ENCODE measurements around the gene NTRK1. TPM values are rescaled to one million over a fixed set of nuclear protein-coding genes. Genes with fewer than 3 reads are reported as not detected.

NTRK1 gene
- total RNA-seq, 1 experiment from 2014 or later: not detected

DNA sequence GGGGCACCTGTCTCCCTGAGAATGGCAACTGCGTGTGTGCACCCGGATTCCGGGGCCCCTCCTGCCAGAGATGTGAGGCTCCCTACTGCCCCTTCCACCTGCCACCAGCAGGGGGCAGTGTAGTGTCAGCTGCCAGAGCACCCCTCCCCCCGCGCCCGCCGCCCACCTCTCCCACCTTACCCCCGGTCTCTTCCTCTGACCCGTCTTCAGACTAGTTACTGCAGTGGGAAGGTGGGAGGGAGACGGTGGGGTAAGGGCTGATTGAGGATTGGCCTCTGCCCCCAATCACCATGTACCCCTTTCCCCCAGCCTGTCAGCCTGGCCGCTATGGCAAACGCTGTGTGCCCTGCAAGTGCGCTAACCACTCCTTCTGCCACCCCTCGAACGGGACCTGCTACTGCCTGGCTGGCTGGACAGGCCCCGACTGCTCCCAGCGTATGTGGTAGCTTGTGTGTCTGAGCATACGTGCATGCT, 49.7 kb downstream of the NTRK1 start:
- ChIA-PET CTCF (no interaction called here), POLR2A (ENCODE audit: unreplicated experiment) (no interaction called here)
- H2AFZ ChIP-seq: no peak overlapping the region

DNA sequence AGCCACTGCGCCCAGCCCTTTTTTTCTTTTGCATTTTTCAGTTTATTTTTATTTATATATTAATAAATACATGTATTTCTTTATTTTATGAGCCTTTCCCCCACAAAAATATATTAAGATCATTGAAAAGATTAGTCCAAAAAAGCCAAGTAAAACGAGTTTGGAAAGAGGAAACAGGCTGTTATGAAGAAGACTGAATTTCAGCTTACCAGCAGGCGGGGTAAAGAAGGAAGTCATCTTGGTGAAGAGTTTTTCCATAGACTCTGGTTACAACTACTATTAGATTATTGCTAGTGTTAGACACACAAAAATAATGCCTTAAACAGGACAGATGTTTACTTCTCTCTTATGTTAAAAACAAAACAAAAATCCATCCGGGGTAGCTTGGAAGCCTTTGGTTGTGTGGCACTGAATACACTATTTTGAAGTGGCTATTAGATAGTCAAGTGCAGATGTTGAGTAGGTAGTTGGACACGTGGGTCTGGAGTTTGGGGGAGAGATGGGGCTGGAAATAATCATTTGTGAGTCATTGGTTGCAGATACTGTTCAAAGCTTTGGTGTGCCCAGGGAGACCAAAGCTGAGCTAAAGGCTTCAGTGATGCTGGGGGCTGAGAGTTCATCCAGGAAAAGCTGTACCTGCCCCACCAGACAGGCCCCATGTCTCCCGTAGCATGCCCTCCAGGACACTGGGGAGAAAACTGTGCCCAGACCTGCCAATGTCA, 51.1 kb downstream of the NTRK1 start:
- H3K4me1 ChIP-seq (replicated peaks; ENCODE audit: insufficient read depth): 0 out of 2 replicates have a peak, but pooled peaks cover 9% of the 10 kb centered on the region
- no peaks in the 10 kb centered on the region for H3K27me3 ChIP-seq (ENCODE audit: insufficient read depth, low read depth)
- H3K79me2 ChIP-seq (ENCODE audit: low read depth): no peaks in the 10 kb centered on the region
- H2AFZ ChIP-seq: no peak overlapping the region
- no peaks in the 10 kb centered on the region for H4K20me1 ChIP-seq (ENCODE audit: insufficient read depth)
- no peak overlapping the region for H3K4me3 ChIP-seq
- no peaks in the 10 kb centered on the region for H3F3A ChIP-seq (ENCODE audit: insufficient read depth, low read depth)
- no peak overlapping the region for H3K27ac ChIP-seq
- H3K9me2 ChIP-seq (ENCODE audit: insufficient read depth): no peaks in the 10 kb centered on the region
- no peak for DNase-seq
- intact Hi-C loops (cut with micrococcal nuclease; ENCODE audit: unreplicated experiment): no loop called here
- BruUV-seq (replicated peaks): no TSS peak
- H3K4me2 ChIP-seq: no peak overlapping the region
- POLR2A ChIA-PET (ENCODE audit: unreplicated experiment): no interaction called here
- H3K9me3 ChIP-seq (ENCODE audit: insufficient read depth, low read depth): no peaks in the 10 kb centered on the region
- CTCF ChIA-PET: interaction anchor here (0.6 kb wide), 1 partner anchor 278 kb away, joined by 3 read pairs; no protein-coding TSS in a partner anchor
- TF ChIP-seq EZH2 (IDR thresholded peaks at IDR 0.05; ENCODE audit: low read depth): no peak
- TF ChIP-seq, protein P1, sequence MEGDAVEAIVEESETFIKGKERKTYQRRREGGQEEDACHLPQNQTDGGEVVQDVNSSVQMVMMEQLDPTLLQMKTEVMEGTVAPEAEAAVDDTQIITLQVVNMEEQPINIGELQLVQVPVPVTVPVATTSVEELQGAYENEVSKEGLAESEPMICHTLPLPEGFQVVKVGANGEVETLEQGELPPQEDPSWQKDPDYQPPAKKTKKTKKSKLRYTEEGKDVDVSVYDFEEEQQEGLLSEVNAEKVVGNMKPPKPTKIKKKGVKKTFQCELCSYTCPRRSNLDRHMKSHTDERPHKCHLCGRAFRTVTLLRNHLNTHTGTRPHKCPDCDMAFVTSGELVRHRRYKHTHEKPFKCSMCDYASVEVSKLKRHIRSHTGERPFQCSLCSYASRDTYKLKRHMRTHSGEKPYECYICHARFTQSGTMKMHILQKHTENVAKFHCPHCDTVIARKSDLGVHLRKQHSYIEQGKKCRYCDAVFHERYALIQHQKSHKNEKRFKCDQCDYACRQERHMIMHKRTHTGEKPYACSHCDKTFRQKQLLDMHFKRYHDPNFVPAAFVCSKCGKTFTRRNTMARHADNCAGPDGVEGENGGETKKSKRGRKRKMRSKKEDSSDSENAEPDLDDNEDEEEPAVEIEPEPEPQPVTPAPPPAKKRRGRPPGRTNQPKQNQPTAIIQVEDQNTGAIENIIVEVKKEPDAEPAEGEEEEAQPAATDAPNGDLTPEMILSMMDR (conservative IDR thresholded peaks at IDR 0.05): no peak
- no peaks in the 10 kb centered on the region for H3K36me3 ChIP-seq (ENCODE audit: low read depth)

More for the DNA sequence above, 49.7 kb downstream of the NTRK1 start:
- no peaks in the 10 kb centered on the region for H3K79me2 ChIP-seq (ENCODE audit: low read depth)
- BruUV-seq (replicated peaks): no TSS peak
- H3K36me3 ChIP-seq (ENCODE audit: low read depth): no peaks in the 10 kb centered on the region
- no peaks in the 10 kb centered on the region for H3F3A ChIP-seq (ENCODE audit: insufficient read depth, low read depth)
- no peak overlapping the region for H3K4me2 ChIP-seq
- H3K9me2 ChIP-seq (ENCODE audit: insufficient read depth): no peaks in the 10 kb centered on the region
- no peak overlapping the region for H3K27ac ChIP-seq
- H3K27me3 ChIP-seq (ENCODE audit: insufficient read depth, low read depth): no peaks in the 10 kb centered on the region
- TF ChIP-seq, protein P1 (conservative IDR thresholded peaks at IDR 0.05): peak; percentile 87
- no peak for TF ChIP-seq EZH2 (IDR thresholded peaks at IDR 0.05; ENCODE audit: low read depth)
- H3K4me1 ChIP-seq (replicated peaks; ENCODE audit: insufficient read depth): 0 out of 2 replicates have a peak, but pooled peaks cover 10% of the 10 kb centered on the region
- no peaks in the 10 kb centered on the region for H3K9me3 ChIP-seq (ENCODE audit: insufficient read depth, low read depth)
- H4K20me1 ChIP-seq (ENCODE audit: insufficient read depth): no peaks in the 10 kb centered on the region
- intact Hi-C loops (cut with micrococcal nuclease; ENCODE audit: unreplicated experiment): no loop called here
- no peak for DNase-seq
- H3K4me3 ChIP-seq: no peak overlapping the region

DNA sequence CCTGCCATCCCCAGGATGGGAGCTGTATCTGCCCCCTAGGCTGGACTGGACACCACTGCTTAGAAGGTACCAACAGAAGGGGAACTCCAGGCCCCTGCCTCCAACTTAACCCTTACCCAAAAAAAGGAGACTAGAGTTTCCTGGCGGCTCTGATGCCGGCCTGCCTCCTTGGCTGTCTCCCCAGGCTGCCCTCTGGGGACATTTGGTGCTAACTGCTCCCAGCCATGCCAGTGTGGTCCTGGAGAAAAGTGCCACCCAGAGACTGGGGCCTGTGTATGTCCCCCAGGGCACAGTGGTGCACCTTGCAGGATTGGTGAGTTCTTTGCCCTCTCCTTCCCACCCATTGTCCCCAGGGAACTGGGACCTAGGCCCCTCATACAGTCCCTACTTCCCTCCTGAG, 51.6 kb downstream of the NTRK1 start:
- CTCF ChIA-PET: no interaction called here
- 0 out of 2 replicates have a peak, but pooled peaks cover 4% of the 10 kb centered on the region for H3K4me1 ChIP-seq (replicated peaks; ENCODE audit: insufficient read depth)
- intact Hi-C loops (cut with micrococcal nuclease; ENCODE audit: unreplicated experiment): no loop called here
- POLR2A ChIA-PET (ENCODE audit: unreplicated experiment): no interaction called here
- H3K4me3 ChIP-seq: no peak overlapping the region
- no peaks in the 10 kb centered on the region for H3K27me3 ChIP-seq (ENCODE audit: insufficient read depth, low read depth)
- no peaks in the 10 kb centered on the region for H3K9me2 ChIP-seq (ENCODE audit: insufficient read depth)
- DNase-seq: no peak
- no peaks in the 10 kb centered on the region for H3F3A ChIP-seq (ENCODE audit: insufficient read depth, low read depth)
- H3K9me3 ChIP-seq (ENCODE audit: insufficient read depth, low read depth): no peaks in the 10 kb centered on the region
- H4K20me1 ChIP-seq (ENCODE audit: insufficient read depth): no peaks in the 10 kb centered on the region
- no peaks in the 10 kb centered on the region for H3K36me3 ChIP-seq (ENCODE audit: low read depth)
- no peak overlapping the region for H3K4me2 ChIP-seq
- H3K27ac ChIP-seq: no peak overlapping the region
- BruUV-seq (replicated peaks): no TSS peak
- no peak for TF ChIP-seq EZH2 (IDR thresholded peaks at IDR 0.05; ENCODE audit: low read depth)
- TF ChIP-seq, protein P1 (conservative IDR thresholded peaks at IDR 0.05): no peak
- H2AFZ ChIP-seq: no peak overlapping the region
- no peaks in the 10 kb centered on the region for H3K79me2 ChIP-seq (ENCODE audit: low read depth)

Data from PC-9 (cell line).